Esophagus mucosa (tissue), 1 donor: Measurements from ENCODE around the gene NUMA1. TPM values are rescaled to one million over a fixed set of nuclear protein-coding genes. Genes with fewer than 3 reads are reported as not detected.

ENCODE experiments used
- ATAC-seq: fragments of 200-7000 bp; cut with Tn5 transposase; one replicate; pipeline ENCODE4 v1.9.1; 2020
- total RNA-seq: library from RNA; stranded (reverse); gene quantifications from one replicate; pipeline ENCODE4 v1.2.4, GENCODE V29; 2023
- donor health status: DM: yes; HTN: yes; CAD: no.

The NUMA1 gene, protein sequence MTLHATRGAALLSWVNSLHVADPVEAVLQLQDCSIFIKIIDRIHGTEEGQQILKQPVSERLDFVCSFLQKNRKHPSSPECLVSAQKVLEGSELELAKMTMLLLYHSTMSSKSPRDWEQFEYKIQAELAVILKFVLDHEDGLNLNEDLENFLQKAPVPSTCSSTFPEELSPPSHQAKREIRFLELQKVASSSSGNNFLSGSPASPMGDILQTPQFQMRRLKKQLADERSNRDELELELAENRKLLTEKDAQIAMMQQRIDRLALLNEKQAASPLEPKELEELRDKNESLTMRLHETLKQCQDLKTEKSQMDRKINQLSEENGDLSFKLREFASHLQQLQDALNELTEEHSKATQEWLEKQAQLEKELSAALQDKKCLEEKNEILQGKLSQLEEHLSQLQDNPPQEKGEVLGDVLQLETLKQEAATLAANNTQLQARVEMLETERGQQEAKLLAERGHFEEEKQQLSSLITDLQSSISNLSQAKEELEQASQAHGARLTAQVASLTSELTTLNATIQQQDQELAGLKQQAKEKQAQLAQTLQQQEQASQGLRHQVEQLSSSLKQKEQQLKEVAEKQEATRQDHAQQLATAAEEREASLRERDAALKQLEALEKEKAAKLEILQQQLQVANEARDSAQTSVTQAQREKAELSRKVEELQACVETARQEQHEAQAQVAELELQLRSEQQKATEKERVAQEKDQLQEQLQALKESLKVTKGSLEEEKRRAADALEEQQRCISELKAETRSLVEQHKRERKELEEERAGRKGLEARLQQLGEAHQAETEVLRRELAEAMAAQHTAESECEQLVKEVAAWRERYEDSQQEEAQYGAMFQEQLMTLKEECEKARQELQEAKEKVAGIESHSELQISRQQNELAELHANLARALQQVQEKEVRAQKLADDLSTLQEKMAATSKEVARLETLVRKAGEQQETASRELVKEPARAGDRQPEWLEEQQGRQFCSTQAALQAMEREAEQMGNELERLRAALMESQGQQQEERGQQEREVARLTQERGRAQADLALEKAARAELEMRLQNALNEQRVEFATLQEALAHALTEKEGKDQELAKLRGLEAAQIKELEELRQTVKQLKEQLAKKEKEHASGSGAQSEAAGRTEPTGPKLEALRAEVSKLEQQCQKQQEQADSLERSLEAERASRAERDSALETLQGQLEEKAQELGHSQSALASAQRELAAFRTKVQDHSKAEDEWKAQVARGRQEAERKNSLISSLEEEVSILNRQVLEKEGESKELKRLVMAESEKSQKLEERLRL (N-terminal part only)
- 117 TPM for total RNA-seq

DNA sequence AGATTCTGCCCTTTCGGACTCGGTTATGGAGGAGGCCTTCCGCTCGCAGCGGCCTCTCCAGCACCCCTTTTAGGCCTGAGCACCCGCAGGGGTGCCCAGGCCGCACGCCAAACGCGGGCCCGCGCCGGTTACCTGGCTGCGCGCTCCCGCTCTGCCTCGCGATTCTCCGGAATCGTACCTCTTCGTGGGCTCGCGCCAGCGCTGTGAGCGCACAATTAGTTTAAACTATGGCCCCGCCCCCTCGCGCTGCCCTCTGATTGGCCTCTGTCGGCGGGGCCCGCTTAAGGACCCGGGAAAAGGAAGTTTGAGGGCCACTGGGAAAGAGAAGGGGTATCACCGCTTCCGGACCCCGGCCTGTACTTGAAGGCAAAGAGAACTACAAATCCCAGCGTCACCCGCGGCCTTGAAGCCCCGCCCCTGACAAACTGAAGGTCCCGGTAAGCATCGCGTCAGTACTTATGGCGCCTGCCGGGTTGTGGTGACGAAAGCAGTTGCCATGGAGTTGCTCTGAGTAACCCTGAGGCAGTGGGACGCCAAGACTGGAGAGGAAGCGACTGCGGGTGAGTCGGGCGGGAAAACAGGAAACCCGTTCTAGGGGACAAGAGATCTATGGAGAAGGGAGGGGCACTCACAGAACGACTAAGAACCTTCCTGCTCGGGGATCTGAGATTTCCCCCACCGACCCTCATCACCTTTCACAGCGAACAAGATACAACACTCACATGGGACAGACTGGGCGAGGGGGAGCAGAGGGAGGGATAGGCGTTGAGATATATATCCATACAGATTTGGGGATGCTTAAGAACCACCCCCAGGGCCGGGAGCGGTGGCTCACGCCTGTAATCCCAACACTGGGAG is at the start of gene NUMA1, which contains the start of gene LRRC51:
Gene NUMA1 (minus strand): TSS at position 217 of the 858 bp plus-strand sequence. CDS start 44,599 bp downstream, outside the sequence.
Gene LRRC51 (plus strand): TSS at position 525 of the 858 bp plus-strand sequence. CDS start 8,234 bp downstream, outside the sequence.
- peak; percentile 94 for ATAC-seq

DNA sequence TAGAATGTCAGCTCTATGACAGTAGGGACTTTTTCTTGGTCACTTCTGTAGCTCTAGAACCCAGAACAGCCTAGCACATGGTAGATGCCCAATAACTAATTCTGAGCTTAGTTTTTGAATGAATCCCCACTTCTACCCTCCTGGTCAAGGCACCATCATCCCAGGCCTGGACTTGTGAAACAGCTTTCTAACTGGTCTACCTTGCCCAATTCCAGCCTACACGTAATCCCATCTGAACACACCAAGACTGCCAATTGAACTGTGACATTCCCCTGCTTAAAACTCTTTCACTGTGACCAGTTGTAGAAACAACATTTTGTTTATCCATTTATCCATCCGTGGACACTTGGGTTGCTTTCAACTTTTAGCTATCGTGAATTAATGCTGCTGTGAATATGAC is 49.0 kb upstream of the NUMA1 start:
- ATAC-seq = no peak

DNA sequence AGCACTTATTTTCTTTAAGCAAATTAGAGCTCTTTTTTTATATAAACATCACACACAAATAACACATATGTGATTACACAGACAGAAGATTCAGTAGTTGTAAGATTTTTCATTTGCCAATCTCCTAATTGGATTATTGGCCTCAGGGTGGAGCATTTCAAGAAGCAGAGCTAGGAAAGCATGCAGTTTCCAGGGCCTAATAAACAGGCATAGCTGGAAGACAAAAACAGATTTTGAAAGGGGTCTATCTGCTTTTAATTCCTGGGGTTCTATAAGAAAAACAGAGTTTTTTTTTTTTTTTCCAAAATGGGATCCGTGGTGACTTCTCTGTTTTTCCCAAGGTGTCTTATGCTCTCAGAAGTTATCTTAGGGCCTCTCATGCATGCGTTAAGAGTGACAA is 47.6 kb upstream of the NUMA1 start:
- ATAC-seq = no peak

DNA sequence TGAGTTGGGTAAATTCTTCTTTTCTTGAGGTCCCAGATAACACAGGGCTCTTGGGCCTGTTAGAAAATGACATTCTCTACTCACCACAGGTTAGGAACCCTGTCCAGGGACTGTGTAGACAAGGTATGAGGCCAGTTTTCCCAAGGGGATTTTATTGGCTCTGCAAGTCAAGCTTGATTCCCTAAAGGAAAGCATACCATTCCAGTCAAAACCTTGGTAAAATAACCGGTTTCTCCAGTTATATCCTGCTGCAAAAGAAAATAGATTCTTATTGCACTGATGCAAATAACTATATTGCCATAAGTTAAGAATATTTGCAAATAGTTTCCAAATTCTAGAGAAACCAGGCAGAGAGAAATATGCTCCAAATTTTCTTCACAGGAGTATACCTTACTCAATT is 45.6 kb upstream of the NUMA1 start:
- no peak for ATAC-seq

DNA sequence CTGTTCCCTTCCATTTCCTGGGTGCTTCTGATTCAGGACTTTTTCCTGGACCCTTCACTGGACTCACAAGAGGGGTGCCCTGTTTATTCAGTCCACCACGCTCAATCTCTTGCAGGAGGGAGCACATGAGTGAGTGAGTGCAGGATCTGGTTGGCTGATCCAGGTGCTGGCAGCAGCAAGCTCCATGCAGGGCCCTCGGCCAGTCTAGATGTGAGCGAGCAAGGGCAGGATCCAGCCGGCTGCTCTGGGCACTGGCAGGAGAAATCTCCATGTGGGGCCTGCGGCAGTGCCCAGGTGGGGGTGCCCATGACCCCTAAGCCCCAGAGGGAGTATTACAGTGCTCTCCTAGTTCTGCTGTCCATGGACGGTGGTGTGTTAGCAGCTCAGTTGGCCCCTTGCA is 43.7 kb upstream of the NUMA1 start:
- peak; percentile 48 for ATAC-seq

DNA sequence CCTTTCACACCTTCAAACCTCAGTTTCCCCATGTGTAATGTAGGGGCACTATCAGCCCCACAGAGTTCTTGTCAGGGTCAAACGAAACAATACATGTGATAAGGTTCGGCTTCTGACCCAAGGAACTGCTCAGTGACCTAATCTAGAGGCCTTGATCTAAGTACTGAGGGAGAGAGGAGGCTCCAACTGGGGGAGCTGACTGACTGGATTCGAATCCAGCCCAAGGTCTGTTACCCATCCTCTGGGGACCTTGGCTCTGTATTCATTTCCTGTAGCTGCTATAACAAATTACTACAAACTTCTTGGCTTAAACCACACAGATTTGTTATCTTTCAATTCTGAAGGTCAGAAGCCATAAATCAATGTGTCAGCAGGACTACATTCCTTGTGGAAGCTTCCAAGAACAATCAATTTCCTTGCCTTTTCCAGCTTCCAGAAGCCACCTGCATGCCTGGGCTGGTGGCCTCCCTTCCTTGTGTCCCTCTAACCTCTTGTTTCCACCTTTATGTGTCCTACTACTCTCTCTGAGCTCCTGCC is 42.8 kb upstream of the NUMA1 start:
- ATAC-seq = no peak

DNA sequence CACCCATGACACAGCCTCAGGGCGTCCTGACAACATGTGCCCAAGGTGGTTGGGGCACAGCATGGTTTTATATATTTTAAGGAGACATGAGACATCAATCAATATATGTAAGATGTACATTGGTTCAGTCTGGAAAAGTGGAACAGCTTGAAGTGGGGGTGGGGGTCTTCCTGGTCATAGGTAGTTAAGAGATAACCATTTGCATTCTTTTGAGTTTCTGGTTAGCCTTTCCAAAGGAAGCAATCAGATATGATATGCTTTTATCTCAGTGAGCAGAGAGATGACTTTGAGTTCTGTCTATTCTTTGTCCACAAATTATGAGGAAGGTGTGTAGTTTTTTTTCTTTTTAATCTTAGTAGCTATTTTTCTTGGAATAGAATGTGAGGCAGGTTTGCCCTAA is 42.3 kb upstream of the NUMA1 start:
- no peak for ATAC-seq

DNA sequence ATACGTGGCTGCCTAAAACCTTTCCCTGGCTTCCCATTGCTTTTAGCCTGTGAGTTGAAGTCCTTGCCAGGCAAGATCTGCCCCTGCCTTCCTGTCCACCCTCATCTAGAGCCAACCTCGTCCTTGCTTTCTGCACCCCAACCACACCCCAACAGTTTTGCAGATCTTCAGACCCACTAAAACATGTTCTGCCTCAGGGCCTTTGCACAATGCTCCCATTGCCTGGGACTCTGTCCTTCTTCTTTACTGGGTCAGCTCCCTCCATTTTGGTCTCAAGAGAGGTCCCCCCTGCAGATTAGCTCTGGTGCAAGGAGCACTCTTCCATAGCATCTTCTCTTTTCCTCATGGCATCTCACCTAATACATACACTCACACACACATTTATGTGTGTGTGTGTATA is 40.6 kb upstream of the NUMA1 start:
- no peak for ATAC-seq

DNA sequence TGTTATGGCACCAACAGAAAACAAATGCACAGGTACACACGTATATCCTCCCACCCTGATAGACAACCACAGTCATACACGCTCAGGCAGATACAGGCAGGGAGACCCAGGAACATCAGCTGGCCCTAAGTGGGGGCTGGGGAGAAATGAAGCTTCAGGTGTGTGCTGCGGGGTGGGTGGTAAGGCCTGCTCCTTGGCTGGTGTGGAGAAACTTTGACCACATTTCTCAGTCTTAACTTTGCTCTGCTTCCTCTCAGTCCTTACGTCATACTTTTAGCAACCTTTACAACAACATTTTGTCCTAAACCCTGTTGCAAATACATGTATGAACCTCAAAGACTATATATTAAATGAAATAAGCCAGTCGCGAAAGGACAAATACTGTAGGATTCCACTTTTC is 38.9 kb upstream of the NUMA1 start:
- no peak for ATAC-seq

DNA sequence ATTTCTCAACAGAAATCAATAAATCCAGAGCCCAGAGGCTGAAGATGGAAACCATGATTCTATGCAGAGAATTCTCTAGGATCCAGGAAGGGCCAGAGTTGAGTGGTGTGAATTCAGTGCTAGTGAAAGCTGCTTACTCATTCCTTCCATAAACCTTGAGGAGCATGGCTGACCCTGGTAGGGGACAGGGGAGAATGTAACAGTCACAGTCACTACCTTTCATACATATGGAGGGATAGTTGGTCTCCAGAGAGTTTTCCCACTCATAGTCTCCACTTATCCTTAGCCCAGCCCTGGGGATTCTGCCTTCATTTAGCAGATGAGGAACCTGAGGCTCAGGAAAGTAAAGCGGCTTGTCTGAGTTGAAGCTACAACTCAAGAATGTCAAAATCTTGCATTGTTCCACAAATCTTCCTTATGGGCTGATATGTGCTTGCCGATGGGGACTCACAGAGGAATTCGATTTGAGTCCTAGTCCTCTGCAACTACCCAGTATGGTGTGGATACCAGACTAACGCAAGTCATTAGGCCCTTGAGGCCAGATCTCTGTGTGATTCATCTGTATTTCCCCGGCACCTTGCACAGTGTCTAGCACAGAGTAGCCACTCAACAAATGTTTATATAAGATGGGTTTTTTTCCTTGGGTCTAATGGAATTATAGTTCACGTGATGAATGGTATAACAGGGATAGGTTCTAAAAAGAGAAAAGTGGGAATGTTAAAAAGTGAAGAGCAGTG is 35.8 kb upstream of the NUMA1 start:
- ATAC-seq = no peak

DNA sequence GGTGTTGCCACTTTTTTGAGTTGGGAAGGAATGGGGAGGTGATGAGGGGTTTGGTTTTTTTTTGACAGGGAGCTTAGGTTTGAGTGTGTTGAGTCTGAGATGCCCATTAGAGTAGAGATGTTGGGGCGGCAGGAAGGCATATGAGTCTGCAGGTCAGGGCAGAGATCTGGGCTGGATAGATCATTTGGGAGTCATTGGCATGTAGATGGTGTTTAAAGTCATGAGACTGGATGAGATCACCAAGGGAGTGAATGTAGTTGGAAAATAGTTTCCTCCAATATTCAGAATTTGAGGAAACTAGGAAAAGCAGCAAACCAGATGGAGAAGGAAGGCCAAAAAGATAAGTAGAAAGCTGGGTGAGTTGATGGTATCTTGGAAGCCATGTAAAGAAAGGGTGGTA is 34.2 kb upstream of the NUMA1 start:
- no peak for ATAC-seq

DNA sequence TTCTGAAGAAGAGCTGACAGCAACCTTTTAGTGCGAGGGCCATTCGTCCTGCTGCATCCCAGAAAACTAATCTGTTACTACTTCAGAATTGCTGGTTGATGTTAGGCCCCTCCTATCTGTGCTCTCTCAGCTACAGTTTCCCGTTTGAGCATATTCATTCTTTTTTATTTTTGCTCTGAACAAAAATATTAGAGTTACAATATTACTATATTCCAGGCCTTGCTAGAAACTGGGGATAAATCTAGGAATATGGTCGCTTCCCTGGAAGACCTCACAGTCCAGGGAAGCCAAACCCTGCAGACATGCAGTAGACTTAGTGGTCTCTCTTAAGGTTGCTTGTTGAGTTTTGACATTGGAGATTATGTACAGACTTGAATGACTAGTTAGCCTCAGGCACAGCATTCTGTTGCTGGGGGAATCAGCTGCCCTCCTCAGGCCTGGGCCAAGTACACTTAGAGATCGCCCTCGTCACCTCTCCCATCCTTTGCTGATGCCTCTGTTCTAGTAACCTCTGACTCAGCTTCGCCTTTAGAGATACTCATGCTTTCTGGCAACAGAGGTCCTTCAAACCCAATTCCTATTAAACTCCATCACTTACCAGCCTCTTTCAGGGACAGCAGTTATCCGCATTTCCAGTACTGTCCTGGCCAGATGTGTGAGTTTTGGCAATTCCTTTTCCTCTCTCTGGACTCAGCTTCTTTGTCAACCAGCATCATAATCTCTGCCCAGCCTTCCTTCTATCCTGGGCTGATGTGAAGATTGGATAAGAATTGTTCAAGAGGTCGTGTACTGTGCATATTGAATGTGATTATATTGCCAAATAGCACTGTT is 32.9 kb upstream of the NUMA1 start:
- peak; percentile 1 for ATAC-seq

DNA sequence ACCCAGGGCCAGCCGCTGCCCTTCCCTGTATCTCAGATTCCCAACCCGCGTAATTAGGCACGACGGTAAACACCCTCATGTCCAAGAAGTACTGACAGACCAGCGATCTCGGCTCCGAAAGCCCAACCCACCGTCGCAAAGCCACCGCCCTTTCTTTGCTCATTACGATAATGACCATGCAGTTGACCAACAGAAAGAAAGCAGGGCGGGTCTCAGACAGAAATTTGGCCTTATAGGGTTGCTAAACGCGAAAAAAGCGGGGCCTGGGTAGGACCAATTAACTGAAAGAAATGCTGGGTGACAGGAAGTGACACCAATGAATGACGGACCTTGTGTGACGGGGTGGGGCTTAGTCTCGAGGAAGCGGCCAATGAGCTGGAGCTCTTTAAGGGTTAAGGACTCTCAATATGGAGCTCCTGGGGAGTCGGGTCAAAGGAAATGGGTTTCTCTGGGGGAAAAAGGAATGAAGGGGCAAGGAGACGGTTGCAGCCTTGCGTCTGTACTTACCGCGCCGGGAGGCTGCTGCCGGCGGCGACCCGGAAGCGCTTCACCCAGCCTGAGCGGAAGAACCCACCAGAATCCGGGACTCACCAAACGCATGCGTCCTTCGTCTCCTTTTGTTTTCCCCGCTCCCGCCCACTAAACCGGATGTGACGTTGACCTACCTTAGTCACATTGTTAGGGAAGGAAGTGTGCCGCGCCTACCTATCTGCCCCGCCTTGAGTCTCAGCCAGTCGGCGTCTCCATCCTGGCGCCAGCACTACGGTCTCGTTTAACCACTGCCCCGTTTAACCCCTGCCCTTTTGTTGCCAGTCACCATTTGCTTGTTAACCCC is 32.0 kb upstream of the NUMA1 start, which contains the start of gene ANAPC15:
Gene ANAPC15 (minus strand): TSS at position 553 of the 835 bp plus-strand sequence. CDS start 1,419 bp downstream, outside the sequence.
- peak; percentile 92 for ATAC-seq

DNA sequence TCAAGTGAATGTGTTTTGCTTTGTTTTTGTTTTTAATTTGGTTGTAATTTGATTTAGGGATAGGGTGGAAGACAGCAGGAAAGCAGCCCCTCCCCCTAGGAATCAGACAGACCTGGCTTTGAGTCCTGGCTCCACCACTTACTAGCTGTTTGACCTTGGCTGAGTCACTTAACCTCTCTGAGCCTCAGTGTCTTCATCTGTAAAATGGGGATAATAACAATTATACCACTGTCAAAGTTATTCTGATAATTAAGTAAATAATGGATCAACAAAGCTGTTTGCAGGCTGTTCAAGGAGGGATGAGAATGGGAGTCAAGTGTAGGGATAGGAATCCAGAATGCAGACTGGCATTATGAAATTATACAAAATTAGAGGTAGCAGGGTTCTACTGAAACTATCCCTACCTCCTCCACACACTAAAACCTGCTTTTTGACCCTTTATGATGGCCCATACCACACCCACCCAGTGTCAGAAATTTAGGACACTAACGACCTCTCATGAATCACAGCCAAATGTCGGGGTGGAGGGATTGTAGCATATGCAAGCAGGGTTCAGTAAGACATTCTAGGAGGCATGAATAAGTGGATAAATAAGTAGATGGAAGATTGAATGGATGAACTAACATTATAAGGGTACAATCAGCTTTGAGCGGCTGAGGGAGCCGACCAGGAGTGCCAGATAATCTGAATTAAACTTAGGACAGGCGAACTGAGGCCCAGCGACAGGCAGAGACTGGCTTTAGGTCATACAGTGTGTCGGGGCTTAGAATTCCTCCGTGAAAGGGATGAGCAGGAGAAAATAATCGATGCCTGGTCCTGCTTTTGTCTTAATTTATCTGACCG is 31.2 kb upstream of the NUMA1 start:
- ATAC-seq = no peak

DNA sequence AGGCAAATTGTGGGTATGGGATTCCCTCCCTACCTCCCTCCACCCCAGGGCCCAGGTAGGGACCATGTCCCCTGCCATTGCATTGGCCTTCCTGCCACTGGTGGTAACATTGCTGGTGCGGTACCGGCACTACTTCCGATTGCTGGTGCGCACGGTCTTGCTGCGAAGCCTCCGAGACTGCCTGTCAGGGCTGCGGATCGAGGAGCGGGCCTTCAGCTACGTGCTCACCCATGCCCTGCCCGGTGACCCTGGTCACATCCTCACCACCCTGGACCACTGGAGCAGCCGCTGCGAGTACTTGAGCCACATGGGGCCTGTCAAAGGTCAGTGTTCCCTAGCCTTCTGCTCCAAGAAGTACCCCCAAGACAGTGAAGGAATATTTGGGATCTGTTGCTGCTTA is 25.5 kb upstream of the NUMA1 start, which contains the start of gene TOMT:
Gene TOMT (plus strand): TSS at position 37 of the 400 bp plus-strand sequence. CDS start 28 bp downstream, at position 65.
- no peak for ATAC-seq

DNA sequence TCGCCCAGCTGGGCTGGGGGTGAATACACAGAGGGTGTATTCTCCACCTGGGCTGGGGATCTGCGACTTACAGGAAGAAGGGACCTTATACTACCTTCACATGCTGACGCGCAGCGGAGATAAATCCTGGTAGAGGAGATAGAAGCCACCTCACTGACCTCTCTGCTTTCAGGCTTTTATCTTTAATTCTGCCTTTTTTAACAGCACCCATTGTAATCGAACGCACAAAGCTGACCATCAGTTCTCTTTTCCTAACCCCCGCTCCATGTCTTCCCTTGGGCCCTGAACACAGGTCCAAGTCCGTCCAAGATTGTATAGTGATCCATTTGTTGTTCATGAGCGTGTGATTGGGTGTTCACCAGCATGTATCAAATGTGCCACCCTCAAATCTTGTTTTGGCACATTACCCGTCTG is 23.4 kb upstream of the NUMA1 start:
- ATAC-seq = no peak
